GM23338 (cell line): Measurements from ENCODE around the gene SCN1B. TPM values are rescaled to one million over a fixed set of nuclear protein-coding genes. Genes with fewer than 3 reads are reported as not detected.

Experiments used
- ATAC-seq: fragments of 200-7000 bp; cut with Tn5 transposase; 3 replicates; pipeline ENCODE4 v1.9.1; 2020
- DNase-seq: peaks from one replicate; pipeline ENCODE4 v3.0.0-alpha.2; 2015; ENCODE audit warnings: low spot score
- H2AFZ ChIP-seq: fragments of 200-600 bp; sonication (generic); 2 replicates; pipeline ENCODE4 v1.8.0; 2016; ENCODE audit warnings: antibody characterized with exemption, mild to moderate bottlenecking, moderate library complexity
- H3F3A ChIP-seq: fragments of 200-600 bp; sonication (generic); replicated peaks from 2 replicates; pipeline ENCODE4 v1.8.0; 2017; ENCODE audit warnings: antibody characterized with exemption, mixed run types, low read depth
- H3K27ac ChIP-seq: fragments of 200-600 bp; sonication (generic); 2 replicates; pipeline ENCODE4 v1.6.1; 2016; ENCODE audit warnings: low read depth
- H3K27me3 ChIP-seq: fragments of 200-600 bp; sonication (generic); 2 replicates; pipeline ENCODE4 v1.8.0; 2016; ENCODE audit warnings: mild to moderate bottlenecking, mixed run types, moderate library complexity; ENCODE audit not compliant: insufficient read depth
- H3K36me3 ChIP-seq: fragments of 200-600 bp; sonication (generic); 2 replicates; pipeline ENCODE4 v1.8.0; 2016; ENCODE audit warnings: mild to moderate bottlenecking; ENCODE audit not compliant: insufficient read depth
- H3K4me1 ChIP-seq: fragments of 200-600 bp; sonication (generic); 2 replicates; pipeline ENCODE4 v1.8.0; 2016; ENCODE audit warnings: mild to moderate bottlenecking, moderate library complexity; ENCODE audit not compliant: insufficient read depth
- H3K4me2 ChIP-seq: fragments of 200-600 bp; sonication (generic); 2 replicates; pipeline ENCODE4 v1.7.1; 2017; ENCODE audit warnings: mixed run types
- H3K4me3 ChIP-seq: fragments of 200-600 bp; sonication (generic); 2 replicates; pipeline ENCODE4 v1.6.1; 2016; ENCODE audit warnings: mixed run types
- H3K79me2 ChIP-seq: fragments of 200-600 bp; sonication (generic); replicated peaks from 2 replicates; pipeline ENCODE4 v1.8.0; 2017; ENCODE audit warnings: mild to moderate bottlenecking; ENCODE audit not compliant: insufficient read depth
- H3K9me2 ChIP-seq: fragments of 200-600 bp; sonication (generic); 2 replicates; pipeline ENCODE4 v1.8.0; 2017; ENCODE audit not compliant: insufficient read depth
- H4K20me1 ChIP-seq: fragments of 200-600 bp; sonication (generic); replicated peaks from 2 replicates; pipeline ENCODE4 v1.8.0; 2017; ENCODE audit warnings: mild to moderate bottlenecking; ENCODE audit not compliant: insufficient read depth
- H3K27ac Mint-ChIP-seq: 2 replicates; pipeline ENCODE4 v1.8.0; 2020; ENCODE audit warnings: inconsistent platforms, mild to moderate bottlenecking, moderate library complexity, mixed read lengths
- H3K27me3 Mint-ChIP-seq: 3 replicates; pipeline ENCODE4 v1.8.0; 2022; ENCODE audit warnings: low read depth, mild to moderate bottlenecking, moderate library complexity, mixed read lengths, inconsistent platforms; ENCODE audit not compliant: insufficient read depth, poor library complexity
- H3K36me3 Mint-ChIP-seq: 3 replicates; pipeline ENCODE4 v1.8.0; 2021; ENCODE audit warnings: low read depth, mild to moderate bottlenecking, inconsistent platforms, moderate library complexity, mixed read lengths
- H3K4me1 Mint-ChIP-seq: 3 replicates; pipeline ENCODE4 v1.8.0; 2020; ENCODE audit warnings: mild to moderate bottlenecking, inconsistent platforms, mixed read lengths
- H3K4me3 Mint-ChIP-seq: 3 replicates; pipeline ENCODE4 v1.8.0; 2021; ENCODE audit warnings: moderate library complexity, mild to moderate bottlenecking, inconsistent platforms, mixed read lengths
- H3K9me3 Mint-ChIP-seq: 3 replicates; pipeline ENCODE4 v1.8.0; 2020; ENCODE audit warnings: moderate library complexity, mild to moderate bottlenecking, inconsistent platforms, mixed read lengths
- ETS1 ChIP-seq: IDR thresholded peaks from 2 replicates; pipeline ENCODE4 v1.6.1; 2016; ENCODE audit warnings: antibody characterized with exemption
- EZH2 ChIP-seq: fragments of 200-600 bp; sonication (generic); IDR thresholded peaks from one replicate; pipeline ENCODE4 v1.8.0; 2017; ENCODE audit warnings: antibody characterized with exemption, mild to moderate bottlenecking, low read depth; ENCODE audit not compliant: unreplicated experiment
- JUNB ChIP-seq: IDR thresholded peaks from one replicate; pipeline ENCODE4 v1.6.1; 2016; ENCODE audit warnings: antibody characterized with exemption; ENCODE audit not compliant: unreplicated experiment
- POLR2AphosphoS5 ChIP-seq: IDR thresholded peaks from 2 replicates; pipeline ENCODE4 v1.6.1; 2016; ENCODE audit warnings: antibody characterized with exemption, low read depth
- STAT1 ChIP-seq: IDR thresholded peaks from one replicate; pipeline ENCODE4 v1.6.1; 2016; ENCODE audit warnings: antibody characterized with exemption; ENCODE audit not compliant: unreplicated experiment
- ZNF114 ChIP-seq: fragments of 250-450 bp; sonication (Bioruptor Pico); IDR thresholded peaks from 2 replicates; pipeline ENCODE4 v1.5.0; 2020; ENCODE audit warnings: mild to moderate bottlenecking, moderate library complexity
- ZNF331 ChIP-seq: fragments of 250-450 bp; sonication (Bioruptor Pico); IDR thresholded peaks from 2 replicates; pipeline ENCODE4 v1.5.0; 2020; ENCODE audit warnings: low read depth, mild to moderate bottlenecking, moderate library complexity
- ZNF462 ChIP-seq: fragments of 250-450 bp; sonication (Bioruptor Pico); IDR thresholded peaks from 2 replicates; pipeline ENCODE4 v1.5.0; 2020; ENCODE audit warnings: mild to moderate bottlenecking, moderate library complexity
- polyA plus RNA-seq: library from polyadenylated mRNA; unstranded; fragments of >200 nt; fragmentation: Nextera tagmentation; extraction: Ambion mirVana; gene quantifications from 2 replicates; pipeline ENCODE4 v1.2.1, GENCODE V29; 2016
- total RNA-seq: library from RNA; depleted of rRNA; stranded (reverse); fragments of >200 nt; shearing (Covaris generic); gene quantifications from 2 replicates; pipeline ENCODE4 v1.2.3, GENCODE V29; 2014

SCN1B gene
- total and polyA plus RNA-seq, 2 experiments from 2014 or later, result 1.7 to 4.8 TPM

GRCh38 chr19:35058370-35058769 is 28.1 kb downstream of the SCN1B start (continued):
- TF ChIP-seq ETS1, result no peak
- no peak for TF ChIP-seq STAT1
- no peak for TF ChIP-seq ZNF462
- TF ChIP-seq POLR2AphosphoS5, result no peak
- no peak for TF ChIP-seq JUNB
- TF ChIP-seq EZH2, result no peak
- no peak for TF ChIP-seq ZNF331 (CRISPR knock-in tag)

- no peak overlapping the region for H3K4me2 ChIP-seq
- peaks cover 6% of the 10 kb centered on the region; the same call in 1 of the 2 replicates for H3K27me3 ChIP-seq
- peaks cover 5% of the 10 kb centered on the region; the same call in 1 of the 2 replicates for H3K4me1 ChIP-seq
- Mint-ChIP-seq H3K4me1 (peaks cover 17% of the 10 kb centered on the region), H3K27ac (no peak overlapping the region), H3K4me3 (no peak overlapping the region), H3K27me3 (peaks cover 16% of the 10 kb centered on the region), H3K9me3 (no peaks in the 10 kb centered on the region; the same call in 2 of the 3 replicates), H3K36me3 (no peaks in the 10 kb centered on the region; the same call in 2 of the 3 replicates)
- H2AFZ ChIP-seq, result no peak overlapping the region
- H3K27ac ChIP-seq, result no peak overlapping the region
- H4K20me1 ChIP-seq, result no peaks in the 10 kb centered on the region
- H3K4me3 ChIP-seq, result no peak overlapping the region
- peaks cover 4% of the 10 kb centered on the region; the same call in 1 of the 2 replicates for H3F3A ChIP-seq
- 0 out of 3 replicates have a peak, but pooled peaks have one; percentile 6 for ATAC-seq
- DNase-seq, result peak; percentile 42
- no peaks in the 10 kb centered on the region for H3K9me2 ChIP-seq
- no peaks in the 10 kb centered on the region for H3K79me2 ChIP-seq
- no peaks in the 10 kb centered on the region for H3K36me3 ChIP-seq
- TF ChIP-seq ZNF114 (CRISPR knock-in tag) (no peak), ZNF462 (no peak)
Observed at GRCh38 chr19:35059006-35059798, 28.9 kb downstream of the SCN1B start.
